IMR-90 (cell line): ENCODE measurements around the gene CCDC120. TPM values are rescaled to one million over a fixed set of nuclear protein-coding genes. Genes with fewer than 3 reads are reported as not detected.

Source experiments
- ATAC-seq: fragments of 200-7000 bp; cut with Tn5 transposase; 2 replicates; pipeline ENCODE4 v1.9.1; 2020; ENCODE audit warnings: low read depth, mild to moderate bottlenecking, moderate library complexity
- BruUV-seq: library from RNA; stranded (reverse); fragments of 400-500 nt; replicated peaks from 2 replicates; lab custom pipeline; 2021; lab: Mats Ljungman, UMichigan
- CTCF ChIA-PET: fragments of 300-600 bp; formaldehyde crosslinking; extraction: SDS; loops from one replicate; lab custom pipeline; 2021; ENCODE audit warnings: antibody characterized with exemption; lab: Yijun Ruan, JAX
- POLR2A ChIA-PET: fragments of 300-600 bp; sonication (Branson Sonifier 250); formaldehyde crosslinking; loops from one replicate; lab custom pipeline; 2022; ENCODE audit warnings: antibody characterized with exemption; ENCODE audit not compliant: unreplicated experiment; lab: Charles Lee
- DNase-seq: peaks from one replicate; pipeline ENCODE4 v3.0.0; 2013
- H2AFZ ChIP-seq: replicated peaks from 2 replicates; pipeline ENCODE3; 2013; ENCODE audit warnings: low read length, mild to moderate bottlenecking; ENCODE audit not compliant: poor library complexity
- H2AK5ac ChIP-seq: 2 replicates; pipeline ENCODE4 v1.6.1; 2013; ENCODE audit warnings: low read depth, low read length, inconsistent platforms
- H2AK9ac ChIP-seq: replicated peaks from 2 replicates; pipeline ENCODE3; 2013; ENCODE audit warnings: mild to moderate bottlenecking, low read depth, low read length, moderate library complexity; ENCODE audit not compliant: poor library complexity
- H2BK120ac ChIP-seq: 2 replicates; pipeline ENCODE4 v1.6.1; 2013; ENCODE audit warnings: low read depth, low read length, inconsistent platforms
- H2BK15ac ChIP-seq: 3 replicates; pipeline ENCODE4 v1.6.1; 2013; ENCODE audit warnings: low read depth, low read length, inconsistent platforms
- H2BK20ac ChIP-seq: 2 replicates; pipeline ENCODE4 v1.6.1; 2013; ENCODE audit warnings: low read depth, mild to moderate bottlenecking, inconsistent platforms, low read length, moderate library complexity
- H2BK5ac ChIP-seq: 2 replicates; pipeline ENCODE4 v1.6.1; 2013; ENCODE audit warnings: mild to moderate bottlenecking, low read depth, low read length, inconsistent platforms; ENCODE audit not compliant: poor library complexity, severe bottlenecking
- H3K14ac ChIP-seq: replicated peaks from 2 replicates; pipeline ENCODE4 v1.6.1; 2013; ENCODE audit warnings: low read depth, low read length, inconsistent platforms
- H3K18ac ChIP-seq: 2 replicates; pipeline ENCODE4 v1.6.1; 2013; ENCODE audit warnings: low read depth, low read length, control low read depth
- H3K23ac ChIP-seq: 2 replicates; pipeline ENCODE4 v1.6.1; 2013; ENCODE audit warnings: low read depth, low read length, inconsistent platforms
- H3K27ac ChIP-seq: 2 replicates; pipeline ENCODE4 v1.5.1; 2013; ENCODE audit warnings: mild to moderate bottlenecking, control low read depth, low read length; ENCODE audit not compliant: insufficient read depth
- H3K27me3 ChIP-seq: 2 replicates; pipeline ENCODE4 v1.6.1; 2013; ENCODE audit warnings: low read length; ENCODE audit not compliant: control insufficient read depth, insufficient read depth
- H3K36me3 ChIP-seq: 2 replicates; pipeline ENCODE4 v1.6.1; 2013; ENCODE audit warnings: low read length, mixed read lengths; ENCODE audit not compliant: control insufficient read depth, insufficient read depth
- H3K4ac ChIP-seq: 2 replicates; pipeline ENCODE4 v1.6.1; 2013; ENCODE audit warnings: low read depth, low read length, inconsistent platforms
- H3K4me1 ChIP-seq: 2 replicates; pipeline ENCODE4 v1.6.1; 2013; ENCODE audit warnings: low read length, mixed read lengths; ENCODE audit not compliant: control insufficient read depth, insufficient read depth
- H3K4me2 ChIP-seq: 2 replicates; pipeline ENCODE4 v1.6.1; 2013; ENCODE audit warnings: low read depth, mild to moderate bottlenecking, control low read depth, low read length, moderate library complexity
- H3K4me3 ChIP-seq: 2 replicates; pipeline ENCODE4 v1.5.1; 2013; ENCODE audit warnings: low read depth, mild to moderate bottlenecking, control low read depth, low read length, moderate library complexity; ENCODE audit not compliant: insufficient read depth
- H3K56ac ChIP-seq: 2 replicates; pipeline ENCODE4 v1.6.1; 2013; ENCODE audit warnings: low read length, inconsistent platforms; ENCODE audit not compliant: insufficient read depth; ENCODE audit errors: extremely low read depth
- H3K79me1 ChIP-seq, 2 experiments: 2 replicates each; pipeline ENCODE4 v1.6.1; 2013; ENCODE audit warnings: low read length in 2 of 2, inconsistent platforms in 1 of 2, low read depth in 1 of 2
- H3K9ac ChIP-seq: 2 replicates; pipeline ENCODE4 v1.6.1; 2013; ENCODE audit warnings: low read depth, low read length, control low read depth
- H3K9me1 ChIP-seq: 2 replicates; pipeline ENCODE4 v1.6.1; 2013; ENCODE audit warnings: low read length, inconsistent platforms; ENCODE audit not compliant: insufficient read depth
- H3K9me3 ChIP-seq: 2 replicates; pipeline ENCODE4 v1.6.1; 2013; ENCODE audit warnings: low read length; ENCODE audit not compliant: control insufficient read depth, insufficient read depth
- H4K20me1 ChIP-seq: 2 replicates; pipeline ENCODE4 v1.6.1; 2013; ENCODE audit warnings: low read length, inconsistent platforms; ENCODE audit not compliant: insufficient read depth
- H4K5ac ChIP-seq: 2 replicates; pipeline ENCODE4 v1.6.1; 2013; ENCODE audit warnings: mild to moderate bottlenecking, low read depth, low read length, control low read depth
- H4K8ac ChIP-seq, 2 experiments: 2 replicates each; pipeline ENCODE4 v1.6.1; 2013; ENCODE audit warnings: low read depth in 2 of 2, low read length in 2 of 2, control low read depth in 1 of 2, inconsistent platforms in 1 of 2
- H4K91ac ChIP-seq: 2 replicates; pipeline ENCODE4 v1.6.1; 2013; ENCODE audit warnings: low read depth, low read length, inconsistent platforms; ENCODE audit not compliant: insufficient read depth
- CHD1 ChIP-seq: IDR thresholded peaks from 2 replicates; pipeline ENCODE4 v1.6.1; 2012; ENCODE audit warnings: low read depth, low read length, improper control_type of control experiment
- CTCF ChIP-seq: conservative IDR thresholded peaks from 2 replicates; pipeline ENCODE4 v1.5.1; 2012; ENCODE audit warnings: mild to moderate bottlenecking, low read depth, low read length, improper control_type of control experiment
- ELK1 ChIP-seq: fragments of 150-350 bp; IDR thresholded peaks from 2 replicates; pipeline ENCODE4 v1.6.1; 2016; ENCODE audit warnings: low read depth, mild to moderate bottlenecking, low read length, moderate library complexity, borderline replicate concordance
- POLR2A ChIP-seq: IDR thresholded peaks from 2 replicates; pipeline ENCODE4 v1.6.1; 2012; ENCODE audit warnings: mild to moderate bottlenecking, low read depth, low read length
- RAD21 ChIP-seq: IDR thresholded peaks from 2 replicates; pipeline ENCODE4 v1.6.1; 2012; ENCODE audit warnings: low read length, improper control_type of control experiment
- RFX5 ChIP-seq: IDR thresholded peaks from 2 replicates; pipeline ENCODE4 v1.8.0; 2012; ENCODE audit warnings: low read depth, mild to moderate bottlenecking, low read length, moderate library complexity
- SMC3 ChIP-seq: fragments of 150-350 bp; IDR thresholded peaks from 2 replicates; pipeline ENCODE4 v1.6.1; 2016; ENCODE audit warnings: low read depth, mild to moderate bottlenecking, antibody characterized with exemption, low read length, moderate library complexity
- WGBS, 2 experiments: methylation state at CpG; one replicate each; pipeline versions ENCODE4 v1.1.5 to v1.1.7; 2013; ENCODE audit warnings: missing lambda C conversion rate in 2 of 2; ENCODE audit not compliant: insufficient read length in 1 of 2; ENCODE audit errors: extremely low coverage in 2 of 2; 5-methylcytosine and 5-hydroxymethylcytosine counted together
- dilution Hi-C: fragments of 300-500 bp; cut with HindIII; formaldehyde crosslinking; loops from one replicate; pipeline ENCODE4 v1.14.3; 2018; ENCODE audit warnings: low sequenced_read_pairs; ENCODE audit not compliant: unreplicated experiment
- in situ Hi-C: fragments of 300-500 bp; cut with MboI; formaldehyde crosslinking; loops from 3 replicates; pipeline ENCODE4 v1.14.3; 2019; ENCODE audit warnings: low sequenced_read_pairs, inconsistent platforms, mixed read lengths
- intact Hi-C: fragments of 100-400 bp; cut with micrococcal nuclease; formaldehyde crosslinking; loops from 2 replicates; pipeline ENCODE4 v1.10.0; 2022
- polyA plus RNA-seq, 3 experiments: library from polyadenylated mRNA; depleted of rRNA; stranded (reverse); fragments of >200 nt; gene quantifications; 2 replicates each; pipeline ENCODE4 v1.2.3, GENCODE V29; 2012; ENCODE audit warnings: low replicate concordance in 1 of 3
- total RNA-seq: library from RNA; depleted of rRNA; stranded (reverse); fragments of >200 nt; gene quantifications from 2 replicates; pipeline ENCODE4 v1.2.3, GENCODE V29; 2012

Gene CCDC120
- total and polyA plus RNA-seq, 2 of the 4 experiments (the other 2 are of a cell fraction), result 0.18 to 2.0 TPM

- peaks cover 3% of the 10 kb centered on the region; the same call in 1 of the 2 replicates for H3K36me3 ChIP-seq
- no peak overlapping the region for H3K23ac ChIP-seq
- H3K9me1 ChIP-seq, result no peaks in the 10 kb centered on the region
- H4K8ac ChIP-seq, result no peak overlapping the region
- no peak overlapping the region for H3K14ac ChIP-seq
- H3K9me3 ChIP-seq, result peaks cover 2% of the 10 kb centered on the region; the same call in 1 of the 2 replicates
- H2AK9ac ChIP-seq, result no peak overlapping the region
- no peak overlapping the region for H3K4me3 ChIP-seq
- H3K9ac ChIP-seq, result no peak overlapping the region
- H4K5ac ChIP-seq, result no peak overlapping the region
- H2AK5ac ChIP-seq, result no peak overlapping the region
- H4K20me1 ChIP-seq, result no peaks in the 10 kb centered on the region; the same call in 1 of the 2 replicates
- H2BK5ac ChIP-seq, result no peak overlapping the region
- intact Hi-C loops (no loop called here), dilution Hi-C loops (no loop called here), in situ Hi-C loops (loop anchor here (25.0 kb wide), 1 partner anchor 101 kb away; the partner anchor contains the start of genes KCND1 and OTUD5)
- CTCF ChIA-PET, result no interaction called here
- no peak overlapping the region for H3K4me2 ChIP-seq
- no CpG with 5 or more reads among the region's 9 CpGs for WGBS, 2 experiments
- H3K4me1 ChIP-seq, result no peaks in the 10 kb centered on the region
- no peaks in the 10 kb centered on the region for H3K79me1 ChIP-seq
- no peak overlapping the region for H3K56ac ChIP-seq
- H2BK120ac ChIP-seq, result no peak overlapping the region
- H4K91ac ChIP-seq, result no peak overlapping the region
- TF ChIP-seq RFX5, result no peak
- no peak for TF ChIP-seq POLR2A
- no peak for TF ChIP-seq ELK1
- TF ChIP-seq CTCF, result no peak
- TF ChIP-seq CHD1, result no peak
- TF ChIP-seq RAD21, result no peak
- TF ChIP-seq SMC3, result no peak
- H3K4ac ChIP-seq, result no peak overlapping the region
- H3K18ac ChIP-seq, result no peak overlapping the region
- H3K27me3 ChIP-seq, result no peaks in the 10 kb centered on the region
- no peak overlapping the region for H2BK15ac ChIP-seq
- H3K27ac ChIP-seq, result no peak overlapping the region
- H2BK20ac ChIP-seq, result no peak overlapping the region
- DNase-seq (no peak), ATAC-seq (no peak)
- H2AFZ ChIP-seq, result no peak overlapping the region
- POLR2A ChIA-PET, result no interaction called here
- no TSS peak for BruUV-seq
These were observed 4.9 kb downstream of the CCDC120 start for GRCh38 chrX:49063715-49064114.
